Measurements from ENCODE around the gene ATP6V0B. TPM values are rescaled to one million over a fixed set of nuclear protein-coding genes. Genes with fewer than 3 reads are reported as not detected.

The ATP6V0B gene
- total and polyA plus RNA-seq, 2 experiments from 2014 or later: 112 to 142 TPM

DNA sequence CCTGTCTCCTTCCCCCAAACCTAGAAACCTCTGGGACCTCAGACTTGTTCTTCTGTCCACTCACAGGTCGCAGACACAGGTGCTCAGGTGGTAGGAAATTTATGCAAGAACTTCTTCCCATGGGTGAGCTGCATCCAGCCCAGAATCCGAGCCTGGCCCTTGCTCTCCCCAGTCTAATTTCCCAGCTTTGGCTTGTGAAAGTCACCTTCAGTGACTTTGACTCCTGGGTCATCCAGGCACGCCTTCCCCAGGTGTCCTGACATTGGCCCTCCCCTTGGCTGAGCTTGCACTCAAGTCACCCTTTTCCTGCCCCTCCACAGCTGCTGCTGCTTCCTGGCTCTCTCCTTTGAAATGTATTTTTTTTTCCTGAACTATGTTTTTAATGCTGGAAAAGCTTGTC lies 21.4 kb upstream of the ATP6V0B start:
- Mint-ChIP-seq H3K4me1 (peaks cover 14% of the 10 kb centered on the region), H3K4me3 (peak overlapping the region; percentile 11; the same call in 1 of the 3 replicates), H3K27ac (0 out of 2 replicates have a peak overlapping the region, but pooled peaks have one; percentile 23), H3K9me3 (no peaks in the 10 kb centered on the region), H3K36me3 (ENCODE audit: low read depth) (no peaks in the 10 kb centered on the region; the same call in 2 of the 3 replicates), H3K27me3 (ENCODE audit: insufficient read depth, low read depth, poor library complexity) (peaks cover 16% of the 10 kb centered on the region)
- Histone ChIP-seq H3K4me3 (no peak overlapping the region), H4K20me1 (replicated peaks; ENCODE audit: insufficient read depth) (no peaks in the 10 kb centered on the region; the same call in 1 of the 2 replicates), H3K79me2 (replicated peaks; ENCODE audit: insufficient read depth) (peaks cover 4% of the 10 kb centered on the region; the same call in 1 of the 2 replicates), H3K4me2 (no peak overlapping the region; the same call in 1 of the 2 replicates), H2AFZ (no peak overlapping the region), H3K27me3 (ENCODE audit: insufficient read depth) (no peaks in the 10 kb centered on the region), H3F3A (replicated peaks; ENCODE audit: low read depth) (no peaks in the 10 kb centered on the region), H3K4me1 (ENCODE audit: insufficient read depth) (peaks cover 3% of the 10 kb centered on the region; the same call in 1 of the 2 replicates), H3K27ac (ENCODE audit: low read depth) (no peak overlapping the region), H3K36me3 (ENCODE audit: insufficient read depth) (no peaks in the 10 kb centered on the region), H3K9me2 (ENCODE audit: insufficient read depth) (no peaks in the 10 kb centered on the region)
- TF ChIP-seq NANOG (IDR thresholded peaks at IDR 0.05; ENCODE audit: borderline replicate concordance) (no peak), ZNF331 (CRISPR knock-in tag; IDR thresholded peaks at IDR 0.05; ENCODE audit: low read depth) (no peak), POLR2AphosphoS5 (IDR thresholded peaks at IDR 0.05; ENCODE audit: low read depth) (no peak), JUNB (IDR thresholded peaks at IDR 0.05; ENCODE audit: unreplicated experiment) (no peak), EZH2phosphoT487 (IDR thresholded peaks at IDR 0.05; ENCODE audit: unreplicated experiment) (no peak), EZH2 (IDR thresholded peaks at IDR 0.05; ENCODE audit: low read depth, unreplicated experiment) (no peak), ZNF114 (CRISPR knock-in tag; IDR thresholded peaks at IDR 0.05) (no peak)
- ATAC-seq (no peak), DNase-seq (ENCODE audit: low spot score) (no peak)

- H3K9me3 Mint-ChIP-seq: no peaks in the 10 kb centered on the region
- DNase-seq (ENCODE audit: low spot score): no peak
- H3K4me3 Mint-ChIP-seq: no peak overlapping the region
- no peak overlapping the region for H3K27ac Mint-ChIP-seq
- Histone ChIP-seq H2AFZ (no peak overlapping the region), H3K36me3 (ENCODE audit: insufficient read depth) (no peaks in the 10 kb centered on the region), H3K27ac (ENCODE audit: low read depth) (no peak overlapping the region), H3K4me1 (ENCODE audit: insufficient read depth) (peaks cover 3% of the 10 kb centered on the region; the same call in 1 of the 2 replicates), H3K79me2 (replicated peaks; ENCODE audit: insufficient read depth) (0 out of 2 replicates have a peak, but pooled peaks cover 4% of the 10 kb centered on the region), H3F3A (replicated peaks; ENCODE audit: low read depth) (no peaks in the 10 kb centered on the region), H3K4me2 (no peak overlapping the region), H3K9me2 (ENCODE audit: insufficient read depth) (no peaks in the 10 kb centered on the region), H3K27me3 (ENCODE audit: insufficient read depth) (no peaks in the 10 kb centered on the region), H4K20me1 (replicated peaks; ENCODE audit: insufficient read depth) (no peaks in the 10 kb centered on the region; the same call in 1 of the 2 replicates), H3K4me3 (no peak overlapping the region)
- peaks cover 10% of the 10 kb centered on the region for H3K4me1 Mint-ChIP-seq
- TF ChIP-seq ZNF114 (CRISPR knock-in tag; IDR thresholded peaks at IDR 0.05) (no peak), STAT1 (IDR thresholded peaks at IDR 0.05; ENCODE audit: unreplicated experiment) (no peak), POLR2AphosphoS5 (IDR thresholded peaks at IDR 0.05; ENCODE audit: low read depth) (no peak), NANOG (IDR thresholded peaks at IDR 0.05; ENCODE audit: borderline replicate concordance) (no peak), ZNF462 (CRISPR knock-in tag; IDR thresholded peaks at IDR 0.05) (no peak), EZH2 (IDR thresholded peaks at IDR 0.05; ENCODE audit: low read depth, unreplicated experiment) (no peak), EZH2phosphoT487 (IDR thresholded peaks at IDR 0.05; ENCODE audit: unreplicated experiment) (no peak), CREB1 (CRISPR knock-in tag; IDR thresholded peaks at IDR 0.05; ENCODE audit: low read depth) (no peak)
- TF ChIP-seq, protein P1, sequence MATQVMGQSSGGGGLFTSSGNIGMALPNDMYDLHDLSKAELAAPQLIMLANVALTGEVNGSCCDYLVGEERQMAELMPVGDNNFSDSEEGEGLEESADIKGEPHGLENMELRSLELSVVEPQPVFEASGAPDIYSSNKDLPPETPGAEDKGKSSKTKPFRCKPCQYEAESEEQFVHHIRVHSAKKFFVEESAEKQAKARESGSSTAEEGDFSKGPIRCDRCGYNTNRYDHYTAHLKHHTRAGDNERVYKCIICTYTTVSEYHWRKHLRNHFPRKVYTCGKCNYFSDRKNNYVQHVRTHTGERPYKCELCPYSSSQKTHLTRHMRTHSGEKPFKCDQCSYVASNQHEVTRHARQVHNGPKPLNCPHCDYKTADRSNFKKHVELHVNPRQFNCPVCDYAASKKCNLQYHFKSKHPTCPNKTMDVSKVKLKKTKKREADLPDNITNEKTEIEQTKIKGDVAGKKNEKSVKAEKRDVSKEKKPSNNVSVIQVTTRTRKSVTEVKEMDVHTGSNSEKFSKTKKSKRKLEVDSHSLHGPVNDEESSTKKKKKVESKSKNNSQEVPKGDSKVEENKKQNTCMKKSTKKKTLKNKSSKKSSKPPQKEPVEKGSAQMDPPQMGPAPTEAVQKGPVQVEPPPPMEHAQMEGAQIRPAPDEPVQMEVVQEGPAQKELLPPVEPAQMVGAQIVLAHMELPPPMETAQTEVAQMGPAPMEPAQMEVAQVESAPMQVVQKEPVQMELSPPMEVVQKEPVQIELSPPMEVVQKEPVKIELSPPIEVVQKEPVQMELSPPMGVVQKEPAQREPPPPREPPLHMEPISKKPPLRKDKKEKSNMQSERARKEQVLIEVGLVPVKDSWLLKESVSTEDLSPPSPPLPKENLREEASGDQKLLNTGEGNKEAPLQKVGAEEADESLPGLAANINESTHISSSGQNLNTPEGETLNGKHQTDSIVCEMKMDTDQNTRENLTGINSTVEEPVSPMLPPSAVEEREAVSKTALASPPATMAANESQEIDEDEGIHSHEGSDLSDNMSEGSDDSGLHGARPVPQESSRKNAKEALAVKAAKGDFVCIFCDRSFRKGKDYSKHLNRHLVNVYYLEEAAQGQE (IDR thresholded peaks at IDR 0.05; ENCODE audit: unreplicated experiment): no peak
- ATAC-seq: no peak
- peaks cover 16% of the 10 kb centered on the region for H3K27me3 Mint-ChIP-seq (ENCODE audit: insufficient read depth, low read depth, poor library complexity)
- H3K36me3 Mint-ChIP-seq (ENCODE audit: low read depth): no peaks in the 10 kb centered on the region; the same call in 2 of the 3 replicates
These were observed 20.7 kb upstream of the ATP6V0B start for GRCh38 chr1:43954036-43954435.
